Measurements from ENCODE around the gene CCDC90B. TPM values are rescaled to one million over a fixed set of nuclear protein-coding genes. Genes with fewer than 3 reads are reported as not detected.
"Not testable (repeated sequence)": the region's sequence is repeated elsewhere in the genome, so short reads cannot be mapped to it uniquely, and the experiment has no call there.

Gene CCDC90B
- total and polyA plus RNA-seq, 3 experiments from 2014 or later: 36.7 to 58.9 (median 40.6) TPM

DNA sequence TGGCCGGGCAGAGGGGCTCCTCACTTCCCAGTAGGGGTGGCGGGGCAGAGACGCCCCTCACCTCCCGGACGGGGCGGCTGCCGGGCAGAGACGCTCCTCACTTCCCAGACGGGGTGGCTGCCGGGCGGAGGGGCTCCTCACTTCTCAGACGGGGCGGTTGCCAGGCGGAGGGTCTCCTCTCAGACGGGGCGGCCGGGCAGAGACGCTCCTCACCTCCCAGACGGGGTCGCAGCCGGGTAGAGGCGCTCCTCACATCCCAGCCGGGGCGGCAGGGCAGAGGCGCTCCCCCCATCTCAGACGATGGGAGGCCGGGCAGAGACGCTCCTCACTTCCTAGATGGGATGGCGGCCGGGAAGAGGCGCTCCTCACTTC is 30.7 kb upstream of the CCDC90B start:
- CTCF ChIA-PET; H3K27ac ChIP-seq (ENCODE audit: low read depth, low read length); H3K4me1 ChIP-seq (ENCODE audit: insufficient read depth, low read length); H3K4me3 ChIP-seq (ENCODE audit: low read length); H3K27me3 ChIP-seq (ENCODE audit: insufficient read depth, low read length, poor library complexity, severe bottlenecking); H3K27ac Mint-ChIP-seq; H3K4me1 Mint-ChIP-seq; DNase-seq; H3K4me3 Mint-ChIP-seq; POLR2A ChIA-PET; H3K9me3 ChIP-seq (ENCODE audit: low read length); H3K36me3 Mint-ChIP-seq; H3K36me3 ChIP-seq (ENCODE audit: insufficient read depth, low read length); H3K9me3 Mint-ChIP-seq: not testable (repeated sequence)
- peaks cover 2 to 21% of the 10 kb centered on the region in 2 donors for H3K27me3 Mint-ChIP-seq

DNA sequence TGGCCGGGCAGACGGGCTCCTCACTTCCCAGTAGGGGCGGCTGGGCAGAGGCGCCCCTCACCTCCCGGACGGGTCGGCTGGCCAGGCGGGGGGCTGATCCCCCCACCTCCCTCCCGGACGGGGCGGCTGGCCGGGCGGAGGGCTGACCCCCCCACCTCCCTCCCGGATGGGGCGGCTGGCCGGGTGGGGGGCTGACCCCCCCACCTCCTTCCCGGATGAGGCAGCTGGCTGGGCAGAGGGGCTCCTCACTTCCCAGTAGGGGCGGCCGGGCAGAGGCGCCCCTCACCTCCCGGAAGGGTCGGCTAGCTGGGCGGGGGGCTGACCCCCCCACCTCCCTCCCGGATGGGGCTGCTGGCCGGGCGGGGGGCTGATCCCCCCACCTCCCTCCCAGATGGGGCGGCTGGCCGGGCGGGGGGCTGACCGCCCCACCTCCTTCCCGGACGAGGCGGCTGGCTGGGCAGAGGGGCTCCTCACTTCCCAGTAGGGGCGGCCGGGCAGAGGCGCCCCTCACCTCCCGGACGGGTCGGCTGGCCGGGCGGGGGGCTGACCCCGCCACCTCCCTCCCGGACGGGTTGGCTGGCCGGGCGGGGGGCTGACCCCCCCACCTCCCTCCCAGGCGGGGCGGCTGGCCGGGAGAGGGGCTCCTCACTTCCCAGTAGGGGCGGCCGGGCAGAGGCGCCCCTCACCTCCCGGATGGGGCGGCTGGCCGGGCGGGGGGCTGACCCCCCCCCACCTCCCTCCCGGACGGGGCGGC is 30.2 kb upstream of the CCDC90B start:
- H3K4me3 Mint-ChIP-seq; H3K27me3 ChIP-seq (ENCODE audit: insufficient read depth, low read length, poor library complexity, severe bottlenecking); H3K9me3 Mint-ChIP-seq; H3K4me1 Mint-ChIP-seq; POLR2A ChIA-PET; H3K36me3 ChIP-seq (ENCODE audit: insufficient read depth, low read length); CTCF ChIA-PET; DNase-seq; H3K4me3 ChIP-seq (ENCODE audit: low read length); H3K27ac Mint-ChIP-seq; H3K4me1 ChIP-seq (ENCODE audit: insufficient read depth, low read length); H3K27ac ChIP-seq (ENCODE audit: low read depth, low read length); H3K9me3 ChIP-seq (ENCODE audit: low read length); H3K36me3 Mint-ChIP-seq: not testable (repeated sequence)
- peaks cover 3 to 22% of the 10 kb centered on the region in 2 donors for H3K27me3 Mint-ChIP-seq

DNA sequence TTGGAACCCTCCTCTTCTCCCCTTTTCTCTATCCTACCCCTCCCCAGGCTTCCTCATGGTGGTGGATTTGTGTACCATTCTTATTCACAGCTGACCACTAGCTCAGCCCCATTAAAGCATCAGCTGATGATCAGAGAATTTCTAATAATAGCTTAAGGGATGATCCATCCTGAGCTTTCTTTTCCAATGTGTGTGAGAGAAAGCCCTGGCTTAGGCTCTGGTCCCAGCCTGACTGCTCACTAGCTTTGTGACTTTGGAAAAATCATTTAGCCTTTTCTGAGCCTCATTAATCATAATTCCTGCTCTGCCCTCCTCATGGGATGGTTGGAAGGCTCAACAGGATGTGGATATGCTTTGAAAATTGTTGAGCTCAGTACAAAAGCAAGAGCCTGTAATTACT is 26.3 kb upstream of the CCDC90B start:
- DNase-seq: no peak
- H3K27me3 ChIP-seq (ENCODE audit: insufficient read depth, low read length, poor library complexity, severe bottlenecking): no peaks in the 10 kb centered on the region
- Mint-ChIP-seq H3K36me3 (peaks cover 0 to 1% (median 0%) of the 10 kb centered on the region in 3 donors), H3K4me3 (no peak overlapping the region), H3K9me3 (no peaks in the 10 kb centered on the region), H3K4me1 (no peaks in the 10 kb centered on the region), H3K27ac (no peak overlapping the region), H3K27me3 (peaks cover 3 to 32% of the 10 kb centered on the region in 2 donors)
- ChIA-PET CTCF (no interaction called here), POLR2A (no interaction called here)
- no peaks in the 10 kb centered on the region for H3K4me1 ChIP-seq (ENCODE audit: insufficient read depth, low read length)
- no peaks in the 10 kb centered on the region for H3K36me3 ChIP-seq (ENCODE audit: insufficient read depth, low read length)
- no peak overlapping the region for H3K27ac ChIP-seq (ENCODE audit: low read depth, low read length)
- H3K4me3 ChIP-seq (ENCODE audit: low read length): no peak overlapping the region
- no peaks in the 10 kb centered on the region for H3K9me3 ChIP-seq (ENCODE audit: low read length)

DNA sequence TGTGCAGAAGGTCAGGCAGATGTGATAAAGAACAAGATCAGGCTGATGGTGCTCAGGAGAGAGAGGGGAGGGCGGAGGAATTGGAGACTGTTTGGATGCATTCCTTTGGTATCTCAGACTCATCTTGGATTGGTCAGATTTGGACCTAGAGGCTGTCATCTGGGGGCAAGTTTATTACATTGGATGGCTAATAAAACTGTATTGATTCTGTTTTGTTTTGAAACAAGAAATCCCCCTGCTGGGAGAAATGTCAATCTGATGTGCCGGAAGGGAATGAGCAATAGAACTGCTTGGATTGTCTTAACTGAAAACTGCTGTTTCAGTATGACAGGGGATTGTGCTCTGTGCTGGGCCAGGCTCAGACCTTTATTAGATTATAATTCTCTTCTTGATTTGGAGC is 25.5 kb upstream of the CCDC90B start:
- CTCF ChIA-PET: no interaction called here
- no peaks in the 10 kb centered on the region for H3K4me1 Mint-ChIP-seq

DNA sequence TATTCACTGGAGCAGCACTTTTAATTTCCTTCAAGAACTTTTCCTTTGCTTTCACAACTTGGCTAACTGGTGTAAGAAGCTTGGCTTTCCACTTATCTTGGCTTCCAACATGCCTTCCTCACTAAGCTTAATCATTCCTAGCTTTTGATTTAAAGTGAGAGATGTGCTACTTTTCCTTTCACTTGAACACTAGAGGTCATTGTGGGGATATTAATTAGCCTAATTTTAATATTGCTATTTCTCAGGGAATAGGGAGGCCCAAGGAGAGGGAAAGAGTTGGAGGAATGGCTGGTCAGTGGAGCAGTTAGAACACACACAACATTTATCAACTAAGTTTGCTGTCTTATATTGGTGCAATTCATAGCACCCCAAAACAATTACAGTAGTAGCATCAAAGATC is 24.6 kb upstream of the CCDC90B start:
- no peak overlapping the region for H3K4me3 ChIP-seq (ENCODE audit: low read length)
- peaks cover 0 to 1% (median 0%) of the 10 kb centered on the region in 3 donors for H3K36me3 Mint-ChIP-seq
- peaks cover 3 to 35% of the 10 kb centered on the region in 2 donors for H3K27me3 Mint-ChIP-seq

More for the DNA sequence above, 25.5 kb upstream of the CCDC90B start:
- H3K27ac Mint-ChIP-seq: peak overlapping the region in 1 of 8 donors; percentile 59
- no peaks in the 10 kb centered on the region for H3K9me3 ChIP-seq (ENCODE audit: low read length)
- H3K4me3 ChIP-seq (ENCODE audit: low read length): no peak overlapping the region
- H3K4me3 Mint-ChIP-seq: no peak overlapping the region
- no peaks in the 10 kb centered on the region for H3K27me3 ChIP-seq (ENCODE audit: insufficient read depth, low read length, poor library complexity, severe bottlenecking)
- H3K4me1 ChIP-seq (ENCODE audit: insufficient read depth, low read length): no peaks in the 10 kb centered on the region
- no peak overlapping the region for H3K27ac ChIP-seq (ENCODE audit: low read depth, low read length)
- POLR2A ChIA-PET: no interaction called here
- no peaks in the 10 kb centered on the region for H3K9me3 Mint-ChIP-seq
- peaks cover 3 to 35% of the 10 kb centered on the region in 2 donors for H3K27me3 Mint-ChIP-seq
- H3K36me3 ChIP-seq (ENCODE audit: insufficient read depth, low read length): no peaks in the 10 kb centered on the region
- H3K36me3 Mint-ChIP-seq: peaks cover 0 to 1% (median 0%) of the 10 kb centered on the region in 3 donors
- no peak for DNase-seq

DNA sequence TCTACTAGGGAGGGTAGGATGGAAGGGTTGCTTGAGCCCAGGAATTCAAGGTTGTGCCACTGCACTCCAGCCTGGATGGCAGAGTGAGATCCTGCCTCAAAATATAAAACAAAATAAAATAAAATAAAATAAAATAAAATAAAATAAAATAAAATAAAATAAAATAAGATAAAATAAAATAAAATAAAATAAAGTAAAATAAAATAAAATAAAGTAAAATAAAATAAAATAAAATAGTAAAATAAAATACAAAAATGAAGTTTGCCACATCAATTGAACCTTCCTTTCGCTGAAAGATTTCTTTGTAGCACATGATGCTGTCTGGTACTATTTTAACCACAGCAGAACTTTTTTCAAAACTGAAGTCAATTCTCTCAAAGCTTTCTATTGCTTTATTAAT is 22.4 kb upstream of the CCDC90B start:
- H3K27me3 Mint-ChIP-seq: peaks cover 5 to 35% of the 10 kb centered on the region in 2 donors
- DNase-seq; H3K36me3 Mint-ChIP-seq; H3K9me3 ChIP-seq (ENCODE audit: low read length); H3K36me3 ChIP-seq (ENCODE audit: insufficient read depth, low read length); H3K9me3 Mint-ChIP-seq; H3K27me3 ChIP-seq (ENCODE audit: insufficient read depth, low read length, poor library complexity, severe bottlenecking); H3K27ac Mint-ChIP-seq; H3K4me1 ChIP-seq (ENCODE audit: insufficient read depth, low read length); H3K27ac ChIP-seq (ENCODE audit: low read depth, low read length); POLR2A ChIA-PET; H3K4me1 Mint-ChIP-seq; H3K4me3 ChIP-seq (ENCODE audit: low read length); H3K4me3 Mint-ChIP-seq; CTCF ChIA-PET: not testable (repeated sequence)

More for the DNA sequence above, 24.6 kb upstream of the CCDC90B start:
- Histone ChIP-seq H3K36me3 (ENCODE audit: insufficient read depth, low read length) (no peaks in the 10 kb centered on the region), H3K9me3 (ENCODE audit: low read length) (no peaks in the 10 kb centered on the region), H3K4me1 (ENCODE audit: insufficient read depth, low read length) (no peaks in the 10 kb centered on the region), H3K27me3 (ENCODE audit: insufficient read depth, low read length, poor library complexity, severe bottlenecking) (no peaks in the 10 kb centered on the region), H3K27ac (ENCODE audit: low read depth, low read length) (no peak overlapping the region)
- ChIA-PET POLR2A (no interaction called here), CTCF (no interaction called here)
- Mint-ChIP-seq H3K4me1 (no peaks in the 10 kb centered on the region), H3K9me3 (no peaks in the 10 kb centered on the region), H3K4me3 (no peak overlapping the region), H3K27ac (no peak overlapping the region)
- no peak for DNase-seq

DNA sequence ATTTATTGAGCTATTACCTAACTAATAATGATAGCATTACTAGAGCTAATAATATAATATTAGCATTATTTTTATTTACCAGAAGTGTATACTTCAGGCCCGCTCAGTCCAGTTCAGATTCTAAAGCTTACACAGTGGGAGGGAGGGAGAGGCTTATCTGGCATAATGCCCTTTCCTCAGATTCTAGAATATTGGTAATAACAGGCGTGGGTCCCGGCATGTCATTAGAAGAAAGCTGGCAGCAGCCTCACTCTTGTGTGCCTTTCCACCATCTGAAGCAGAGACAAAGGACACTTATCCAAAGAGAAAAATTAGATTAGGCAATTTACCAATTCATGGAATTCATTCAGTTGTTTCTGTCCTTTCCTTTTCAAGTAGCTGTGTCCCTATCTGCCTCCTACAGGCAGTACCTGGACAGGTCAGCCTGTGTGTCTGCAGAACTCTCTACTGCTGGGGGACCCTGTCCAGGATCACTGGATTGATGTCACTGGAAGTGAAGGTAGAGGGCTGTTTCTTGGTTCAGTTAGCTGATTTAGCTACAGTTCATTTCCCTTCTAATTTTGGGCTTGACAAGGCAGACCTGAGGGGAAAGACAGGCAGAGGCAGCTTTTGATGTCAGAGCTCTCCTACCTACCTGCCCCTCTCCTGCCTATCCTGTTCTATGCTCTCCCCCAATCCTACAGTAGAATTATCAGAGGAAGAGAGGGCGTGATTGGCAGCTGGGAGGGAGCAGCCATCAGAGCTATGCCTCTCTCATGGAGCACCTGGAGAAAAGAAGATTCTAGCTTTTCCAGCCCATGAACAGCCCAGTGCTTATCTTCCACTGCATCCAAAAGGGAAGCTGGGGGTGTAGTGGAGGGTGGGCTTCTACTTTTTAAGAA is 20.3 kb upstream of the CCDC90B start:
- Histone ChIP-seq H3K4me3 (ENCODE audit: low read length) (no peak overlapping the region), H3K27me3 (ENCODE audit: insufficient read depth, low read length, poor library complexity, severe bottlenecking) (no peaks in the 10 kb centered on the region), H3K4me1 (ENCODE audit: insufficient read depth, low read length) (no peaks in the 10 kb centered on the region), H3K36me3 (ENCODE audit: insufficient read depth, low read length) (no peaks in the 10 kb centered on the region), H3K9me3 (ENCODE audit: low read length) (no peaks in the 10 kb centered on the region), H3K27ac (ENCODE audit: low read depth, low read length) (no peak overlapping the region)
- DNase-seq: no peak
- ChIA-PET CTCF (interaction anchor here (1.1 kb wide), 1 partner anchor 14 kb away, joined by 4 read pairs; no protein-coding TSS in a partner anchor), POLR2A (no interaction called here)
- H3K4me1 Mint-ChIP-seq: no peaks in the 10 kb centered on the region
- H3K27me3 Mint-ChIP-seq: peaks cover 5 to 19% of the 10 kb centered on the region in 2 donors
- no peaks in the 10 kb centered on the region for H3K9me3 Mint-ChIP-seq
- H3K27ac Mint-ChIP-seq: no peak overlapping the region
- no peaks in the 10 kb centered on the region for H3K36me3 Mint-ChIP-seq
- H3K4me3 Mint-ChIP-seq: no peak overlapping the region

DNA sequence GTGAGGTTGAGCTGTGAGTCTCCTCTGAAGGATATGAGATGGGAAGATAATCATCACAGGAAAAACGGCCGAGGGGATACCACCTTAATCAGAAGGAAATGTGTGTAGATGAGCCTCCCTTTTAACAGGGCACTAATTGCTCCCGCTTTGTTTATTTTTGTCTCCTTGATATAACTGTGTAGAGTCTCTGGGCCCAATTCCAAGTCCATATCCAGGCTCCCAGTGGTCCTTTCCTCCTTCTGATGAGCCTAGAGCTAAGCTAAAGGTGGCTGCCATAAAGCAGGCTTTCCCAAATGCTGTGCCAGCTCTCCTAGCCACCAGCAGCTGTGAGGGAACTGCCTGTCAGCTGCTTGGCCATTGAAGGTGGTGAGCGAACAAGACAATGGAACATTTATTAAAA is 17.1 kb upstream of the CCDC90B start:
- CTCF ChIA-PET: interaction anchor here (1.5 to 2.9 kb wide), 2 partner anchors 9 to 11 kb away, joined by 6 to 20 read pairs; no protein-coding TSS in a partner anchor
- Histone ChIP-seq H3K9me3 (ENCODE audit: low read length) (no peaks in the 10 kb centered on the region), H3K4me1 (ENCODE audit: insufficient read depth, low read length) (no peaks in the 10 kb centered on the region), H3K27me3 (ENCODE audit: insufficient read depth, low read length, poor library complexity, severe bottlenecking) (no peaks in the 10 kb centered on the region), H3K4me3 (ENCODE audit: low read length) (no peak overlapping the region), H3K36me3 (ENCODE audit: insufficient read depth, low read length) (no peaks in the 10 kb centered on the region), H3K27ac (ENCODE audit: low read depth, low read length) (no peak overlapping the region)
- H3K9me3 Mint-ChIP-seq: peaks cover 0 to 2% (median 0%) of the 10 kb centered on the region in 5 donors
- H3K27ac Mint-ChIP-seq: peak overlapping the region in 1 of 8 donors; percentile 23
- H3K27me3 Mint-ChIP-seq: peaks cover 7 to 14% of the 10 kb centered on the region in 2 donors
- H3K4me3 Mint-ChIP-seq: no peak overlapping the region
- no peaks in the 10 kb centered on the region for H3K4me1 Mint-ChIP-seq
- DNase-seq: no peak
- POLR2A ChIA-PET: no interaction called here
- H3K36me3 Mint-ChIP-seq: no peaks in the 10 kb centered on the region
